H1 (cell line): ENCODE measurements around the gene SEZ6L. TPM values are rescaled to one million over a fixed set of nuclear protein-coding genes. Genes with fewer than 3 reads are reported as not detected.

Experiments used
- CHD7 ChIP-seq: fragments of 300-600 bp; sonication (generic); IDR thresholded peaks from 2 replicates; pipeline ENCODE4 v1.7.1; 2012; ENCODE audit warnings: low read length, moderate library complexity, mild to moderate bottlenecking, inconsistent platforms; ENCODE audit not compliant: insufficient replicate concordance
- CTBP2 ChIP-seq: IDR thresholded peaks from 2 replicates; pipeline ENCODE4 v1.7.0; 2011; ENCODE audit warnings: borderline replicate concordance, mild to moderate bottlenecking, moderate library complexity, mixed read lengths, low read length; ENCODE audit not compliant: insufficient read depth, insufficient read length
- EGR1 ChIP-seq: IDR thresholded peaks from 2 replicates; pipeline ENCODE4 v1.6.1; 2011; ENCODE audit warnings: low read depth, low read length, borderline replicate concordance
- HDAC2 ChIP-seq, 2 experiments: fragments of 300-600 bp in 1 of 2; sonication (generic) in 1 of 2; IDR thresholded peaks; 2 replicates each; pipeline ENCODE4 v1.6.1; 2011 to 2012; ENCODE audit warnings: low read depth in 2 of 2, low read length in 2 of 2, mild to moderate bottlenecking in 2 of 2, moderate library complexity in 2 of 2, borderline replicate concordance in 1 of 2, inconsistent platforms in 1 of 2
- KDM4A ChIP-seq: IDR thresholded peaks from one replicate; pipeline ENCODE4 v1.7.1; 2012; ENCODE audit warnings: low read depth, mild to moderate bottlenecking, moderate library complexity, low read length, inconsistent platforms; ENCODE audit not compliant: severe bottlenecking
- NANOG ChIP-seq: IDR thresholded peaks from 2 replicates; pipeline ENCODE4 v1.6.1; 2011; ENCODE audit warnings: low read length, low read depth, mild to moderate bottlenecking, inconsistent platforms; ENCODE audit not compliant: insufficient read depth, poor library complexity, severe bottlenecking
- RNF2 ChIP-seq: fragments of 200-900, 300-1000 bp; sonication (generic); IDR thresholded peaks from 2 replicates; pipeline ENCODE4 v1.7.1; 2016; ENCODE audit warnings: borderline replicate concordance, low read depth, mild to moderate bottlenecking, antibody characterized with exemption, low read length; ENCODE audit not compliant: poor library complexity, severe bottlenecking; ENCODE audit errors: missing control alignments
- SP1 ChIP-seq: IDR thresholded peaks from 2 replicates; pipeline ENCODE4 v1.6.1; 2011; ENCODE audit warnings: low read depth, low read length
- polyA plus RNA-seq, 7 experiments: library from polyadenylated mRNA; depleted of rRNA in 3 of 7; stranded (reverse) in 5 of 7; unstranded in 2 of 7; fragments of >200 nt in 5 of 7; fragments of 200-250 nt in 2 of 7; gene quantifications; 1 replicate in 5 of 7; 2 replicates in 1 of 7; 4 replicates in 1 of 7; pipeline versions ENCODE4 v1.2.1 to v1.2.3, GENCODE V29; 2011 to 2013; ENCODE audit warnings: missing spikeins in 2 of 7, mixed read lengths in 2 of 7
- total RNA-seq: library from RNA; stranded (reverse); fragmentation: NEBNext Ultra II Directional; extraction: Animal tissue kit (Norgen Biotek cat#: 25700); gene quantifications from 2 replicates; pipeline ENCODE4 v1.2.1, GENCODE V29; 2021

The SEZ6L gene
- total and polyA plus RNA-seq, 2 of the 8 experiments (the other 6 are each of a cell fraction or from before 2014, with no cell fraction given) = 0.06 to 0.33 TPM

DNA sequence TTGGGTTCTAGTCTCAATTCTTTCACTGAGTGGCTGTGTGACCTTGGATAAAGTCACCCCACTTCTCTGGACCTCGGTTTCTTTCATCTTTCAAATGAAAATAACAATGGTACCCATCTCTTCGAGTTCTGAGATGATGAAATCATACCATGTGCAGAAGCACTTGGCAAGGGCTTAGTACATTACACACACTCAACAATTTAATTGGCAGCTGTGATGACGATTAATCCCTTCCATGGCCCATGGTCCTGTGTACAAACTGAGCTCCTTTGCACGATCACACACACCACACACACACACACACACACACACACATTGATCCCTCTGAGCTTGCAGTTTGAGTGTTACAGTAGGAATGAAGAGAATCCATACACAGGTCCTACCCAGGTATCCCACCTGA is 156.4 kb downstream of the SEZ6L start (continued):
- TF ChIP-seq CHD7 = no peak
- no peak for TF ChIP-seq CTBP2
- TF ChIP-seq EGR1 = no peak
- no peak for TF ChIP-seq HDAC2 (IDR thresholded peaks at IDR 0.05; ENCODE audit: borderline replicate concordance in 1 of 2, low read depth in 2 of 2, low read length in 2 of 2)
- TF ChIP-seq SP1 = no peak
- TF ChIP-seq KDM4A = no peak
- no peak for TF ChIP-seq RNF2
- no peak for TF ChIP-seq NANOG
